ENCODE measurements around the gene PGM5. TPM values are rescaled to one million over a fixed set of nuclear protein-coding genes. Genes with fewer than 3 reads are reported as not detected.

PGM5 gene
- total RNA-seq, 1 experiment from 2014 or later = 0.15 TPM

GRCh38 chr9:68470634-68471033, 114.2 kb downstream of the PGM5 start:
- Histone ChIP-seq H3K9ac (ENCODE audit: low read length) (no peak overlapping the region), H3K9me3 (ENCODE audit: control insufficient read depth in 1 of 2, insufficient read depth in 1 of 2, low read depth in 1 of 2, low read length in 2 of 2) (no peaks in the 10 kb centered on the region), H3K4me3 (replicated peaks in 1 of 2; ENCODE audit: low read depth in 1 of 2, low read length in 2 of 2) (no peak overlapping the region), H4K20me1 (ENCODE audit: insufficient read depth) (no peaks in the 10 kb centered on the region), H3K36me3 (ENCODE audit: control insufficient read depth in 1 of 2, insufficient read depth in 2 of 2, low read length in 2 of 2) (no peaks in the 10 kb centered on the region), H3K9me2 (ENCODE audit: insufficient read depth) (no peaks in the 10 kb centered on the region), H3K4me1 (ENCODE audit: control insufficient read depth in 1 of 2, insufficient read depth in 2 of 2, low read length in 2 of 2) (no peaks in the 10 kb centered on the region), H3K27me3 (ENCODE audit: insufficient read depth, low read length) (peaks cover 20% of the 10 kb centered on the region), H2AFZ (ENCODE audit: low read depth, low read length, poor library complexity, severe bottlenecking) (no peak overlapping the region), H3K27ac (ENCODE audit: low read depth, low read length) (no peak overlapping the region), H3K79me2 (ENCODE audit: insufficient read depth, low read length) (no peaks in the 10 kb centered on the region), H3K4me2 (ENCODE audit: low read length) (no peak overlapping the region)
- DNase-seq (ENCODE audit: low read depth, low spot score) (no peak), ATAC-seq (no peak)
- no TSS peak for BruUV-seq (replicated peaks)
- ChIA-PET POLR2A (no interaction called here), CTCF (no interaction called here), RAD21 (ENCODE audit: low non-redundant PET in 1 of 2, low total read pairs in 2 of 2, uncharacterized antibody in 2 of 2, unreplicated experiment in 2 of 2) (no interaction called here)
- intact Hi-C loops (cut with micrococcal nuclease) = no loop called here
- no peak for TF ChIP-seq JUND (IDR thresholded peaks at IDR 0.05)
- TF ChIP-seq POLR2AphosphoS5 (IDR thresholded peaks at IDR 0.05; ENCODE audit: low read depth, low read length) = no peak
- no peak for TF ChIP-seq ATF3 (IDR thresholded peaks at IDR 0.05)
- no peak for TF ChIP-seq RAD21 (IDR thresholded peaks at IDR 0.05; ENCODE audit: low read depth)
- no peak for TF ChIP-seq CBX3 (IDR thresholded peaks at IDR 0.05; ENCODE audit: low read depth)
- TF ChIP-seq, protein P1, sequence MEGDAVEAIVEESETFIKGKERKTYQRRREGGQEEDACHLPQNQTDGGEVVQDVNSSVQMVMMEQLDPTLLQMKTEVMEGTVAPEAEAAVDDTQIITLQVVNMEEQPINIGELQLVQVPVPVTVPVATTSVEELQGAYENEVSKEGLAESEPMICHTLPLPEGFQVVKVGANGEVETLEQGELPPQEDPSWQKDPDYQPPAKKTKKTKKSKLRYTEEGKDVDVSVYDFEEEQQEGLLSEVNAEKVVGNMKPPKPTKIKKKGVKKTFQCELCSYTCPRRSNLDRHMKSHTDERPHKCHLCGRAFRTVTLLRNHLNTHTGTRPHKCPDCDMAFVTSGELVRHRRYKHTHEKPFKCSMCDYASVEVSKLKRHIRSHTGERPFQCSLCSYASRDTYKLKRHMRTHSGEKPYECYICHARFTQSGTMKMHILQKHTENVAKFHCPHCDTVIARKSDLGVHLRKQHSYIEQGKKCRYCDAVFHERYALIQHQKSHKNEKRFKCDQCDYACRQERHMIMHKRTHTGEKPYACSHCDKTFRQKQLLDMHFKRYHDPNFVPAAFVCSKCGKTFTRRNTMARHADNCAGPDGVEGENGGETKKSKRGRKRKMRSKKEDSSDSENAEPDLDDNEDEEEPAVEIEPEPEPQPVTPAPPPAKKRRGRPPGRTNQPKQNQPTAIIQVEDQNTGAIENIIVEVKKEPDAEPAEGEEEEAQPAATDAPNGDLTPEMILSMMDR (IDR thresholded peaks at IDR 0.05 in 2 of 3, conservative IDR thresholded peaks at IDR 0.05 in 1 of 3; ENCODE audit: borderline replicate concordance in 1 of 3, insufficient read depth in 1 of 3, low read depth in 2 of 3, low read length in 2 of 3) = no peak
- TF ChIP-seq ELF1 (IDR thresholded peaks at IDR 0.05; ENCODE audit: borderline replicate concordance, low read depth) = no peak
- no peak for TF ChIP-seq SP1 (IDR thresholded peaks at IDR 0.05; ENCODE audit: low read depth)
- TF ChIP-seq EGR1 (IDR thresholded peaks at IDR 0.05; ENCODE audit: low read depth) = no peak
- no peak for TF ChIP-seq TCF7L2 (IDR thresholded peaks at IDR 0.05; ENCODE audit: borderline replicate concordance, extremely low read depth, insufficient read depth, insufficient read length)
